ENCODE results near the gene CEL.

DNA sequence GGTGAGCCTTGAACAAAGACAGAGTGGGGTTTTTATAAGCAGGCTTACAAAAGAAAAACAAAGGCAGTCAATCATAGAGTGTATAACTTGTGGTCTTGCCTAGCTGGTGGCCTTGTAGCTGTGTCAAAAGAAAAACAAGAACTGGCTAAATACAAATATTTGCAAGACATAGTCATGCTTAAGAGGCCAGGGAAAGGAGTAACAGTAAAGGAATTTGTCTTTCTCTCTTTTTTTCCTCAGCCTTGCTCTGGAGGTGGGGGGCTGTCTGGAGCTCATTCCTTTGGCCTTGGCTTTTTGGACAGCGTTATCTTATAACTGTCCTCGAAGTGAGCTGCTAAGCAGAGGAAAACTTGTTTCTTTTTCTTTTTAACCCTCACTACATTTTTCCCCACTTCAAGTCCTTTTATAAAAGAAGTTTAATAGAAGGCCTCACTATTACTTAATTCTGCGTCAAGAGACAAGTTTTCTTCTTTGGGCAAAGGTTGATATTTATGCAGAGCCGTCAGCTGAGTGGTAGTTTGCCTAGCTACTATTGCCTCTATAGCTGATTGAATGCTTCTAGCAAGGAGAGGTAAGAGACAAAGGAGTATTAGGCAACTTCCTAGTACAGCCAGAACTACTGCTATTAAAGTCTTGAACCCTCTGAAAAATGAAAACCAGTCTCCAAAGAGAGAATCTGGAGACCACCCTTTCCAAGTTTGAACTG lies 14.3 kb downstream of the CEL start:
- no peak for TF ChIP-seq CTCF (IDR thresholded peaks at IDR 0.05)
- TF ChIP-seq POLR2A (IDR thresholded peaks at IDR 0.05): no peak
